Measurements from ENCODE around the gene NETO2. TPM values are rescaled to one million over a fixed set of nuclear protein-coding genes. Genes with fewer than 3 reads are reported as not detected.

Gene NETO2
- total RNA-seq, 1 experiment from 2014 or later, result 28.6 TPM

DNA sequence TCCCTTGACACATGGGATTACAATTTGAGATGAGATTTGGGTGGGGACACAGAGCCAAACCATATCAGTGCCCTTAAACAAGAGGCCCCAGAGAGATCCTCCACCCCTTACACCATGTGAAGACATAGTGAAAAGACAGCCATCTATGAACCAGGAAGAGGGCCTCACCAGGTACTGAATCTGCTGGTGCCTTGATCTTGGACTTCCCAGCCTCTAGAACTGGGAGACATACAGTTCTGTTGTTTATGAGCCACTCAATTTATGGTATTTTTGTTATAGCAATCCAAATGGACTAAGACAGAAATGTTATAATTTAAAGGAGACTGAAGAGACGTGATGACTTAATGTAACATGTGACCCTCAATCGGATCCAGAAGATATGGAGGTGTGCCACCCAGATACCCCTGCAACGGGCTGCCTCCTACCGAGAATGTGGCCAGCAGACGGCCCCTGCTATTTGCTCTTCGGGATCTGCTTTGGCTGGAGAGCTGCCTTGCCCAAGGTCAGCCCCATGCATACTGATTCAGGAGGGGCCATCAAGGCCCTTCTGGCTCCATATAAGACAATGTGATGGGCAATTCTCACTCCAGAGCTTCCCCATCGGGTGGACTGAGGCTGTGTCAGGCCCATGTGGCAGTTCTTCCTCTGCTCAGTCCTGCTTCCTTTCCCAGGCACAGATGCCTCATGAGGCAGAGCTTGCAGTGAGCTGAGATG is 80.6 kb downstream of the NETO2 start:
- H3K79me2 ChIP-seq (ENCODE audit: insufficient read depth, low read length), result no peaks in the 10 kb centered on the region
- H3K4me1 ChIP-seq (ENCODE audit: insufficient read depth, low read length), result no peaks in the 10 kb centered on the region
- H3K9me3 Mint-ChIP-seq, result peaks cover 7 to 11% of the 10 kb centered on the region in 2 experiments; a peak in 3 of 5 replicates
- no peaks in the 10 kb centered on the region for H3K23me2 ChIP-seq (ENCODE audit: insufficient read length, low read depth, low read length, poor library complexity, severe bottlenecking)
- H4K91ac ChIP-seq (ENCODE audit: insufficient read length, low read depth, low read length), result no peak overlapping the region
- no peak overlapping the region for H3K4me3 Mint-ChIP-seq
- no peaks in the 10 kb centered on the region for H3K9me3 ChIP-seq (ENCODE audit: control insufficient read depth, low read depth, low read length)
- H3K4me2 ChIP-seq (ENCODE audit: insufficient read depth, insufficient read length, low read length), result no peak overlapping the region
- H2BK12ac ChIP-seq (ENCODE audit: insufficient read length, low read depth, low read length), result no peak overlapping the region
- no peak overlapping the region for H3K56ac ChIP-seq (ENCODE audit: insufficient read length, low read depth, low read length)
- H2BK120ac ChIP-seq (ENCODE audit: low read depth, low read length, poor library complexity, severe bottlenecking), result no peak overlapping the region
- no peaks in the 10 kb centered on the region for H4K20me1 ChIP-seq (ENCODE audit: control insufficient read depth, insufficient read depth, insufficient read length)
- no peak overlapping the region for H3K4ac ChIP-seq (ENCODE audit: low read depth, low read length)
- no peak overlapping the region for H3K23ac ChIP-seq (ENCODE audit: insufficient read length, low read depth, low read length)
- H3K79me1 ChIP-seq (ENCODE audit: insufficient read depth, low read depth, low read length, poor library complexity, severe bottlenecking), result no peaks in the 10 kb centered on the region
- no peaks in the 10 kb centered on the region; a peak in 2 of 7 replicates for H3K36me3 Mint-ChIP-seq (ENCODE audit: insufficient read depth in 1 of 3, low read depth in 3 of 3)
- no peak overlapping the region for H3K14ac ChIP-seq (ENCODE audit: insufficient read depth, low read length)
- H2BK5ac ChIP-seq (ENCODE audit: insufficient read length, low read length), result no peak overlapping the region
- peaks cover 2 to 10% of the 10 kb centered on the region in 2 experiments for H3K4me1 Mint-ChIP-seq
- H3K18ac ChIP-seq (ENCODE audit: insufficient read length, low read depth, low read length), result no peak overlapping the region
- no peak overlapping the region for H3T11ph ChIP-seq (ENCODE audit: low read length)
- peaks cover 2% of the 10 kb centered on the region; the same call in 1 of the 2 replicates for H3K27me3 Mint-ChIP-seq (ENCODE audit: low read depth)
- peak; percentile 8 for DNase-seq
- no peak overlapping the region for H2AK5ac ChIP-seq (ENCODE audit: insufficient read length, low read length)
- no peak overlapping the region for H2BK20ac ChIP-seq (ENCODE audit: low read depth, low read length, poor library complexity, severe bottlenecking)
- no peak overlapping the region for H3K9ac ChIP-seq (ENCODE audit: extremely low read depth, insufficient read length, low read length)
- no peak overlapping the region for H4K8ac ChIP-seq (replicated peaks; ENCODE audit: insufficient read length, low read depth, low read length)
- H2BK15ac ChIP-seq (ENCODE audit: low read depth, low read length), result no peak overlapping the region
- no peak overlapping the region for H4K5ac ChIP-seq (ENCODE audit: insufficient read length, low read depth, low read length)
- TF ChIP-seq, protein P1, sequence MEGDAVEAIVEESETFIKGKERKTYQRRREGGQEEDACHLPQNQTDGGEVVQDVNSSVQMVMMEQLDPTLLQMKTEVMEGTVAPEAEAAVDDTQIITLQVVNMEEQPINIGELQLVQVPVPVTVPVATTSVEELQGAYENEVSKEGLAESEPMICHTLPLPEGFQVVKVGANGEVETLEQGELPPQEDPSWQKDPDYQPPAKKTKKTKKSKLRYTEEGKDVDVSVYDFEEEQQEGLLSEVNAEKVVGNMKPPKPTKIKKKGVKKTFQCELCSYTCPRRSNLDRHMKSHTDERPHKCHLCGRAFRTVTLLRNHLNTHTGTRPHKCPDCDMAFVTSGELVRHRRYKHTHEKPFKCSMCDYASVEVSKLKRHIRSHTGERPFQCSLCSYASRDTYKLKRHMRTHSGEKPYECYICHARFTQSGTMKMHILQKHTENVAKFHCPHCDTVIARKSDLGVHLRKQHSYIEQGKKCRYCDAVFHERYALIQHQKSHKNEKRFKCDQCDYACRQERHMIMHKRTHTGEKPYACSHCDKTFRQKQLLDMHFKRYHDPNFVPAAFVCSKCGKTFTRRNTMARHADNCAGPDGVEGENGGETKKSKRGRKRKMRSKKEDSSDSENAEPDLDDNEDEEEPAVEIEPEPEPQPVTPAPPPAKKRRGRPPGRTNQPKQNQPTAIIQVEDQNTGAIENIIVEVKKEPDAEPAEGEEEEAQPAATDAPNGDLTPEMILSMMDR (conservative IDR thresholded peaks at IDR 0.05), result no peak
- H3K27me3 ChIP-seq (ENCODE audit: insufficient read depth, low read length), result no peaks in the 10 kb centered on the region
- no peak overlapping the region for H3K27ac ChIP-seq (ENCODE audit: insufficient read length, low read depth, low read length)
- H3K27ac Mint-ChIP-seq, result no peak overlapping the region
- H2AFZ ChIP-seq (ENCODE audit: low read length), result no peak overlapping the region
- WGBS (ENCODE audit: extremely low coverage, insufficient read length, low lambda C conversion rate), result no CpG with 5 or more reads among the region's 7 CpGs

Measured in H9 (cell line).